ENCODE results near the gene FPGS.
A peak's percentile ranks its signal among the peaks of the same experiment; 100 is the strongest.

The FPGS gene

DNA sequence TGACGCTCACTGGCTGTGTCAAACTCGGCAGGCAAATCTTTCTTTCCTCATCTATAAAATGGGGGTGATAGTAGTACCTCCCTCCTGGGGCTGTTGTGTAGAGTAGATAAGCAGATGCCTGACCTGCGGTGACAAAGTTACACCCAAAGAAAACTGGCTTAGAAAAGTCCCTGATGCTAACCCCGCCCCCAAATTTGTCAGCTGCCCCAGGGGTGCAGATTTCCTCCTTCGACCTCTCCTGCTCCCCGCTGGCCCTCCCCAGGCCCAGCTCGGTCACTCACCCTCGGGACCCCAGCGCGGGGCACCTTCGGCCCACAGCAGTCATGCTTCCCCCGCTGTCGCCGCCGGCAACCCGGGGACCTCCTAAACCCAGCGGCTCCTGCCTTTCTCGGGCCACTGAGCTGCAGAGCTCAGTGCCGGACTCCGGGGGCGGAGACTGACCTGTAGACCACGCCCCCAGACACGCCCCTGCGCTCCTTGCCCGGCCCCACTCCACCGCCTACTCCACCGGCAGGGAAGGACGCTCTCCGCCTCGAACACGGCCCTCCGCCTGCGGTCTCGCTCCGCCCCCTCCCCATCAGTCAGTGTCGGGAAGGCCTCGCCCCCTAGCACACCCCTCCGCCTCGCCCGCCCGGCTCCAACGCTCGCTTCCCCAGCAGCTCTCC, 31.6 kb upstream of the FPGS start:
- H3K9me3 ChIP-seq: no peaks in the 10 kb centered on the region
- H3K36me3 ChIP-seq: peaks cover 72% of the 10 kb centered on the region
- peaks cover 93% of the 10 kb centered on the region for H3K4me1 ChIP-seq
- no peak for TF ChIP-seq Cebpa-rat (IDR thresholded peaks at IDR 0.05)
- peak overlapping the region; percentile 73 for H3K9ac ChIP-seq
- H3K27me3 ChIP-seq: no peaks in the 10 kb centered on the region
- peak overlapping the region; percentile 68 for H3K4me3 ChIP-seq
- peaks cover 98% of the 10 kb centered on the region for H4K20me1 ChIP-seq
- H3K4me2 ChIP-seq: peak overlapping the region; percentile 98
- peak overlapping the region; percentile 58 for H3K27ac ChIP-seq

DNA sequence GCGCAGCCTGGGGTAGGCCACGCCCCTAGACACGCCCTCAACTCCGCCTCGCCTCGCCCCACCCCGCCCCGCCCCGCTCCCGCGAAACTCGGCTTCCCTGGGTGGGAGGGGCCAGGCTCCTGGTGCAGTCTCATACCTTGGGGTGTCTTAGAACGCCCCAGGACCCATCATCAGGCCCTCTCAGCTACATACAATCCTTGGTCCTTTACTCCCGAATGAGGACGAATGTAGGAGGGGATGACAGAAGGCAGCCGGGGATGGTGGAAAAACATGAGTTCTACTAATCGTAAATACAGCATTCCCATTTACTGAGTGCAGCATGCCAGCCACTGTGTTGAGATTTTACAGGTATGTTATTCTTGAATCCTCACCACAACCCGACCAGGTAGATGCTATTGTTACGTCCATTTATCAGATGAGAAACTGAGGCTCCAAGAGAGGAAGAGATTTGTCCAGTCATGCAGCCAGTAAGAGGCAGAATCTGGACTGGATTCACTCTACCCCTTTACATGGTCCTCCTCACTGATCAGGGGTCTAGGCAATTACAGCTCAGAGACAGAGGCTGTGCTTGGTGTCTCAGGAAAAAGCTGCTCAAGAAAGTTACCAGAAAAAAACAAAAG, 31.0 kb upstream of the FPGS start:
- TF ChIP-seq Cebpa-rat (IDR thresholded peaks at IDR 0.05): no peak
- Histone ChIP-seq H3K9ac (no peak overlapping the region), H3K4me2 (peak overlapping the region; percentile 98), H3K9me3 (no peaks in the 10 kb centered on the region), H3K36me3 (peaks cover 65% of the 10 kb centered on the region), H4K20me1 (peaks cover 93% of the 10 kb centered on the region), H3K27ac (no peak overlapping the region), H3K4me1 (peaks cover 92% of the 10 kb centered on the region), H3K27me3 (no peaks in the 10 kb centered on the region), H3K4me3 (no peak overlapping the region; the same call in 1 of the 2 replicates)

DNA sequence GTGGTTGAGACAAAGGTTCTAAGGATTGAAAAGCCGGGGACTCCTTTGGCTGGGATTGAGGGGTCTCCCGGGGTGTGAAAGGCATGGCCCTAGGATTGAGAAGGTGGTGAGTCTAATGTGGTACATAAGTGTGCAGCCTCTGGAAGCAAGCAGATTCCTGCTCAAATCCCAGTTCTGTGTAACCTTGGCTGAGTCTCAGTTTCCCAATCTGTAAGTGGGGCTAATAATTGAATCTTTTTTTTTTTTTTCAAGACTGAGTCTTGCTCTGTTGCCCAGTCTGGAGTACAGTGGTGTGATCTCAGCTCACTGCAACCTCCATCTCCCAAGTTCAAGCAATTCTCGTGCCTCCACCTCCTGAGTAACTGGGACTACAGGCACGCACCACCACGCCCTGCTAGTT, 30.1 kb upstream of the FPGS start:
- Histone ChIP-seq H3K4me3 (no peak overlapping the region), H3K9ac (no peak overlapping the region), H3K4me2 (peak overlapping the region; percentile 6; the same call in 1 of the 2 replicates), H3K27ac (no peak overlapping the region), H3K9me3 (no peaks in the 10 kb centered on the region), H3K36me3 (peaks cover 56% of the 10 kb centered on the region), H4K20me1 (peaks cover 84% of the 10 kb centered on the region), H3K27me3 (no peaks in the 10 kb centered on the region), H3K4me1 (peaks cover 83% of the 10 kb centered on the region)
- no peak for TF ChIP-seq Cebpa-rat (IDR thresholded peaks at IDR 0.05)

DNA sequence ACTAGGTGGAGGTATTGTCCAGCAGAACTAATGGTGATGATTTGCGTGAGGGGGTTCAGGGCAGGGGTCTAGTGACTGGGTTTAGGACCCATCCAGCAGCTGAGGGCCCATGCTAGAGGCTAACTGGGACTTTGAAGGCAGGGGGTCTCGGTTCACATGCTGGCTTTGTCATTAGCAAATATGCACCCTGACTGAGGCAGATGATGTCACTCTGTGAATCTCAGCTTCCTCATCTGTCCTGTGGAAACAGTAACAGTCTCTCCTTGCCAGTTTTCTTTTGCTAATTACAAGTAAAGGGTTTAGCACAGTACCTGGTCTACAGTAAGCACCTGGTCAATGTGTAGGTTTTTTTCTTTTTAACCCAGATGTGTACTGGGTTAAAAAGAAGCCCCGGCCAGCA, 29.4 kb upstream of the FPGS start:
- Histone ChIP-seq H3K36me3 (peaks cover 49% of the 10 kb centered on the region), H3K4me2 (0 out of 2 replicates have a peak overlapping the region, but pooled peaks have one; percentile 11), H3K27me3 (no peaks in the 10 kb centered on the region), H3K4me1 (peaks cover 79% of the 10 kb centered on the region), H4K20me1 (peaks cover 77% of the 10 kb centered on the region), H3K9me3 (no peaks in the 10 kb centered on the region), H3K27ac (no peak overlapping the region), H3K9ac (peak overlapping the region; percentile 18; the same call in 1 of the 2 replicates), H3K4me3 (no peak overlapping the region)
- TF ChIP-seq Cebpa-rat (IDR thresholded peaks at IDR 0.05): no peak

DNA sequence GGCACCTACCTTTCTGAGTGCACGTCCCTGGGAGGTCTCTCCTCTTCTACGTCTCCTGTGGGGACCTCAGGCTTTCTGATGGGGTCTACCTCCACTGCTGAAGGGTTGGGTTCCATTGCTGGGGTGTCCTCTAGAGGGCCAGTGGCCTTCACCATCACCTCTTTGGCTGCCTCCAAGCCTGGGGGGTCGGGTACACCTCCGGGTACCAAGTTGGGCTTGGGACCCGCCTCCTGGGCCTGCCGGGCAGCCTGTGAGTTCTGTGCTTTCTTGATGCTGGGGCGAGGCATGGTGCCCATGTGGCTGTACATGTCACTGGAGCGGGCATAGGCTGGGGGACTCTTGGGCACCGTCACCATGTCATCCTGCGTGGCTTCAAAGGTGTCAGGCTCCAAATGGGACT, 28.7 kb upstream of the FPGS start:
- H3K4me2 ChIP-seq: 0 out of 2 replicates have a peak overlapping the region, but pooled peaks have one; percentile 11
- H3K4me3 ChIP-seq: no peak overlapping the region
- no peak for TF ChIP-seq Cebpa-rat (IDR thresholded peaks at IDR 0.05)
- H3K27ac ChIP-seq: no peak overlapping the region
- H3K9me3 ChIP-seq: no peaks in the 10 kb centered on the region
- H3K9ac ChIP-seq: peak overlapping the region; percentile 34; the same call in 1 of the 2 replicates
- H3K27me3 ChIP-seq: no peaks in the 10 kb centered on the region
- peaks cover 72% of the 10 kb centered on the region for H4K20me1 ChIP-seq
- peaks cover 79% of the 10 kb centered on the region for H3K4me1 ChIP-seq
- H3K36me3 ChIP-seq: peaks cover 46% of the 10 kb centered on the region

DNA sequence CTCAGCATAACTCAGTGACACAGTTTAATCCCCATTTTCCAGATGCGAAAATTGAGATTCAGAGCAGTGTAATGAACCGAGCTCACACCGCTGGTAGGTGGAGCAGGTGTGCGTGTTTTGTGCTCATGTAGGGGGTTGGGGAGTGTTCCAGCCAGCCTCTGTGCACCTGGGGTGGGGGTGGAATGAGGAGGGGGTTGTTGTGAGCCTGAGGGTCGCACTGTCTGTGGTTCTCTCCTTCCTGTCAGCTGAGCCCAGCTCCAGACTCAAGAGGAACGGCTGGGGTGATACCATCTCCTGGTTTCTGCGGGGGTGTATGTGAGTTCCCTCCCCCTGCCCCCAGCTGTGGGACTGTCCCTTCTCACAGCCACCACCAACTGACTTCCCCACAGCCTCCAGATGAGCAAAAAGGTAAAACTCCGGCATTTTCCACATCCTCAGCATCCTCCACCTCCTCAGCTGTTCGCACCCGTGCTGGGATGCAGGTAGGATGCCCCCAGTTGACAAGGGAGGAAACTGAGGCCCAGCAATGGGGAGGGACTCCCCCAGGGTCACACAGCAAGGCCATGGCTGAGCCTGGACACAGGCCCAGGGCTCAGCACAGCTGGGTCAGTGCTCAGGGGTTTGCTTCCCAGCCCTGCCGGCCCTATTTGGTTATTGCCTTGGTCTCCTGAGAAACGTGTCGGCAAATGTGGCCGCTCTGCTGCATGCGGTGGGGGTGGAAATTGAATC, 26.3 kb upstream of the FPGS start:
- Histone ChIP-seq H3K4me3 (peak overlapping the region; percentile 79), H3K36me3 (peaks cover 37% of the 10 kb centered on the region), H3K27me3 (no peaks in the 10 kb centered on the region), H4K20me1 (peaks cover 67% of the 10 kb centered on the region), H3K9me3 (no peaks in the 10 kb centered on the region), H3K9ac (peak overlapping the region; percentile 92), H3K4me1 (peaks cover 81% of the 10 kb centered on the region), H3K4me2 (peak overlapping the region; percentile 88), H3K27ac (peak overlapping the region; percentile 92)
- no peak for TF ChIP-seq Cebpa-rat (IDR thresholded peaks at IDR 0.05)

DNA sequence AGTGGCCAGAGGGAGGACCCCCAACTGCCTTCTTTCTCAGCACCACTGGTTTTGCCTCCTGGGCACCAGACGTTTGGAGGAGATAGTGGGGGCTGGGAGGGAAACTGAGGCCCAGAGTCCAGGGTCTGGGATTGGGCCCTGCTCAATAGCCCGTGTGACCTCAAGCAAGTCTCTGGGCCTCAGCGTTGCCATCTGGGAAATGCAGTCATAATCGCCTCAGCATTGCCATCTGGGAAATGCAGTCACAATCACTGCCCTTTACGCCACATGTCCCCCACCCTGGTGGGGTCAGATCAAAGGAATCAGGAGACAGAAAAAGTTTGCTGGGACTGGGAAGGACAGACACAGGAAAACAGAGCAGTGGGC, 25.8 kb upstream of the FPGS start:
- H3K4me3 ChIP-seq: peak overlapping the region; percentile 79
- peaks cover 63% of the 10 kb centered on the region for H4K20me1 ChIP-seq
- H3K36me3 ChIP-seq: peaks cover 33% of the 10 kb centered on the region
- no peak for TF ChIP-seq Cebpa-rat (IDR thresholded peaks at IDR 0.05)
- H3K27me3 ChIP-seq: no peaks in the 10 kb centered on the region
- no peaks in the 10 kb centered on the region for H3K9me3 ChIP-seq
- H3K27ac ChIP-seq: peak overlapping the region; percentile 92
- H3K4me2 ChIP-seq: peak overlapping the region; percentile 88
- peak overlapping the region; percentile 92 for H3K9ac ChIP-seq
- H3K4me1 ChIP-seq: peaks cover 82% of the 10 kb centered on the region

DNA sequence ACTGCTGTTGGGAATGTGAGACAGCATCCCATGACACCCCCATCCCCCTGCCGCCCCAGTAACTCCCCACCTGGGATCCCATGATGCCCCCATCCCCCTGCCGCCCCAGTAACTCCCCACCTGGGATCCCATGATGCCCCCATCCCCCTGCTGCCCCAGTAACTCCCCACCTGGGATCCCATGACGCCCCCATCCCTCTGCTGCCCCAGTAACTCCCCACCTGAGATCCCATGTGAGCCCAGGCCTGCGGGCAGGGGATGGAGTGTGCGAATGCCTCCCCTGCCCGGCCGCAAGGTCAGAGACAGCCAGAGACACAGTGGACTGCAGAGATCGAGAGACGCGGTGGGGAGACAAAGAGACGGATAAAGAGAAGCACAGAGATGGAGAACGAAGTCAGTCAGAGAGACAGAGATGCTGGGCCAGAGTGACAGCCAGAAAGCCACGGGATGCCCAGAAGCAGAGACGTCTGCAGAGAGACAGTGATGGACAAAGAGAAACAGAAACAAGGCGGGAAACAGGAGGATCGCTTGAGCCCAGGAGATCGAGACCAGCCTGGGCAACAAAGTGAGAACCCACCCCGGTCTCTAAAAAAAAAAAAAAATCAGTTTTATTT, 25.2 kb upstream of the FPGS start:
- Histone ChIP-seq H3K4me1 (peaks cover 82% of the 10 kb centered on the region), H3K4me2 (peak overlapping the region; percentile 88), H3K27ac (peak overlapping the region; percentile 92), H3K36me3 (peaks cover 28% of the 10 kb centered on the region), H3K27me3 (no peaks in the 10 kb centered on the region), H4K20me1 (peaks cover 57% of the 10 kb centered on the region), H3K9ac (peak overlapping the region; percentile 92), H3K9me3 (no peaks in the 10 kb centered on the region), H3K4me3 (peak overlapping the region; percentile 79)
- TF ChIP-seq Cebpa-rat (IDR thresholded peaks at IDR 0.05): no peak

DNA sequence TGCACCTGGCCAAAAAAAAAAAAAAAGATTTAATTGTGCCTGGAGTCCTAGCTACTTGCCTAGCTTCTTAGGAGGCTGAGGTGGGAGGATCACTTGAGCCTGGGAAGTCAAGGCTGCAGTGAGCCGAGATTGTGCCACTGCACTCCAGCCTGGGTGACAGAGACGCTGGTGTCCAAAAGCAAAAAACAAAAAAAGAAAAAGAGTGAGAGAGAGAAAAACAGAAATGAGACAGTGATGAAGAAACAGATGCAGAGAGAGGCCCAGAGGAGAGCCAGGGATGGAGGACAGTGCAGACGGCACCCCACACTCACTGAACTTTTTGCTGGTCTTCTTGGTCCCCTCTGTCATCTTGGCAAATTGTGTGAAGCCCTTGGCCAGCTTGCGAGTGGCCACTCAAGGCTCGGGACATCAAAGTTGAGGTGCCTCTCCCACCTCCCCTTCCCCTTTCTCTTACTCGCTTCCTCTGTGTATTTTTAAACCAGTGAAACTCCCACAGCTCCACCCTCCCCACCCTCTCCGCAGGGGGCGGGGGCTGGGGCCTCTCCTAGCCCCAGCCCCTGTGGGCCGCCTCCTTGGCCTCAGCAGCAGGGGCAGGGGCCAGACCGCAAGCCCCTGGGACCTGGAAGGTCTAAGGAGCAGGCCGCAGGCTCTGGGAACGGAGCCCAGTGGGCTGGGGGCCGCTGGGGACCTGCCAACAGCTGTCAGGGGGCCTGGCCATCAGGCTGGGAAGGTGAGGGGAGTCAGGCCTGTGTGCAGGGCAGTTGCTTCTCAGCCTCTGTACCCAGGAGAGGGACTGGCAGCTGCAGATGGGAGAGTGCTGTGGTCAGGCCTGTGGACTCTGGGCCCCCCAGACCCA, 24.2 kb upstream of the FPGS start, which contains the start of gene SH2D3C:
Gene SH2D3C, minus strand, starts transcription at position 387 of the 856 bp plus-strand sequence. Its CDS starts 39 bp downstream, at position 348.
- Histone ChIP-seq H3K4me3 (peak within 1 kb of the TSS; percentile 79), H3K9ac (peak within 1 kb of the TSS; percentile 92), H3K9me3 (no peaks in the 10 kb centered on the region), H3K27ac (peak within 1 kb of the TSS; percentile 92), H3K27me3 (no peaks in the 10 kb centered on the region), H3K4me1 (peaks cover 83% of the 10 kb centered on the region), H4K20me1 (peaks cover 47% of the 10 kb centered on the region), H3K36me3 (peaks cover 17% of the 10 kb centered on the region), H3K4me2 (peak within 1 kb of the TSS; percentile 88)
- TF ChIP-seq Cebpa-rat (IDR thresholded peaks at IDR 0.05): no peak
